Measurements from ENCODE around the gene NFIX. TPM values are rescaled to one million over a fixed set of nuclear protein-coding genes. Genes with fewer than 3 reads are reported as not detected.

Gene NFIX
- total RNA-seq, 1 donor from 2014 or later = 146 TPM

GRCh38 chr19:13023656-13024055 lies 28.4 kb downstream of the NFIX start:
- H3K36me3 ChIP-seq = no peaks in the 10 kb centered on the region
- H3K4me1 ChIP-seq = peaks cover 95% of the 10 kb centered on the region
- peak overlapping the region; percentile 55 for H3K4me3 ChIP-seq
- intact Hi-C loops (cut with DNase I) = no loop called here
- ATAC-seq = no peak
- TF ChIP-seq CTCF (IDR thresholded peaks at IDR 0.05) = no peak
- no peaks in the 10 kb centered on the region for H3K9me3 ChIP-seq
- DNase-seq = no peak
- H3K27ac ChIP-seq = peak overlapping the region; percentile 87
- no peaks in the 10 kb centered on the region for H3K27me3 ChIP-seq (ENCODE audit: low read depth)

- intact Hi-C loops (cut with DNase I) = no loop called here
- Histone ChIP-seq H3K9me3 (no peaks in the 10 kb centered on the region), H3K4me1 (peaks cover 95% of the 10 kb centered on the region), H3K36me3 (no peaks in the 10 kb centered on the region), H3K27me3 (ENCODE audit: low read depth) (no peaks in the 10 kb centered on the region), H3K27ac (peak overlapping the region; percentile 87), H3K4me3 (peak overlapping the region; percentile 55)
- peak in 1 of 2 donors; percentile 5 for ATAC-seq
- peak; percentile 47 for DNase-seq
- no peak for TF ChIP-seq CTCF (IDR thresholded peaks at IDR 0.05)
Measured at GRCh38 chr19:13024126-13024950, 29.1 kb downstream of the NFIX start.

- H3K4me3 ChIP-seq = peak overlapping the region; percentile 55
- DNase-seq = peak; percentile 79
- H3K27me3 ChIP-seq (ENCODE audit: low read depth) = no peaks in the 10 kb centered on the region
- H3K9me3 ChIP-seq = no peaks in the 10 kb centered on the region
- H3K36me3 ChIP-seq = no peaks in the 10 kb centered on the region
- peak; percentile 16 to 27 for ATAC-seq
- TF ChIP-seq CTCF (IDR thresholded peaks at IDR 0.05) = no peak
- H3K4me1 ChIP-seq = peaks cover 95% of the 10 kb centered on the region
- H3K27ac ChIP-seq = peak overlapping the region; percentile 87
- intact Hi-C loops (cut with DNase I) = no loop called here
Measured at GRCh38 chr19:13024951-13025697, 29.8 kb downstream of the NFIX start.

GRCh38 chr19:13025819-13026456 lies 30.7 kb downstream of the NFIX start:
- intact Hi-C loops (cut with DNase I) = no loop called here
- H3K4me3 ChIP-seq = peak overlapping the region; percentile 55
- peaks cover 95% of the 10 kb centered on the region for H3K4me1 ChIP-seq

More at GRCh38 chr19:13025819-13026456, 30.7 kb downstream of the NFIX start:
- H3K27me3 ChIP-seq (ENCODE audit: low read depth) = no peaks in the 10 kb centered on the region
- H3K36me3 ChIP-seq = no peaks in the 10 kb centered on the region
- no peak for TF ChIP-seq CTCF (IDR thresholded peaks at IDR 0.05)
- no peak for DNase-seq
- no peak for ATAC-seq
- H3K9me3 ChIP-seq = no peaks in the 10 kb centered on the region
- peak overlapping the region; percentile 87 for H3K27ac ChIP-seq
